SJCRH30 (cell line): ENCODE results near the gene SORBS1. TPM values are rescaled to one million over a fixed set of nuclear protein-coding genes. Genes with fewer than 3 reads are reported as not detected.

Experiments used
- DNase-seq, 2 experiments: peaks; one replicate each; pipeline ENCODE4 v3.0.0-alpha.2; 2015 to 2020
- H3K27ac ChIP-seq: fragments of 250-450 bp; sonication (Bioruptor Pico); 2 replicates; pipeline ENCODE4 v1.5.1; 2020; ENCODE audit warnings: mild to moderate bottlenecking, moderate library complexity
- H3K27me3 ChIP-seq: fragments of 250-450 bp; sonication (Bioruptor Pico); 2 replicates; pipeline ENCODE4 v1.5.1; 2020; ENCODE audit warnings: mild to moderate bottlenecking, moderate library complexity
- H3K36me3 ChIP-seq: fragments of 250-450 bp; sonication (Bioruptor Pico); 2 replicates; pipeline ENCODE4 v1.5.1; 2020; ENCODE audit warnings: mild to moderate bottlenecking, moderate library complexity
- H3K4me1 ChIP-seq: fragments of 250-450 bp; sonication (Bioruptor Pico); 2 replicates; pipeline ENCODE4 v1.5.1; 2020; ENCODE audit warnings: mild to moderate bottlenecking, moderate library complexity
- H3K4me3 ChIP-seq: fragments of 250-450 bp; sonication (Bioruptor Pico); 2 replicates; pipeline ENCODE4 v1.5.1; 2020; ENCODE audit warnings: mild to moderate bottlenecking, moderate library complexity
- H3K9me3 ChIP-seq: fragments of 250-450 bp; sonication (Bioruptor Pico); replicated peaks from 2 replicates; pipeline ENCODE4 v1.5.1; 2020; ENCODE audit warnings: mild to moderate bottlenecking, moderate library complexity
- total RNA-seq: library from RNA; depleted of rRNA; stranded (reverse); fragments of >200 nt; shearing (Covaris generic); gene quantifications from 2 replicates; pipeline ENCODE4 v1.2.3, GENCODE V29; 2014

The SORBS1 gene
- total RNA-seq, 1 experiment from 2014 or later: 17.1 TPM

- Histone ChIP-seq H3K4me1 (no peaks in the 10 kb centered on the region), H3K4me3 (no peak overlapping the region), H3K27me3 (no peaks in the 10 kb centered on the region), H3K9me3 (no peaks in the 10 kb centered on the region), H3K36me3 (no peaks in the 10 kb centered on the region), H3K27ac (no peak overlapping the region)
- DNase-seq: no peak
These were observed 56.9 kb downstream of the SORBS1 start for GRCh38 chr10:95504246-95504691.

- Histone ChIP-seq H3K9me3 (no peaks in the 10 kb centered on the region), H3K36me3 (no peaks in the 10 kb centered on the region), H3K27me3 (no peaks in the 10 kb centered on the region), H3K27ac (no peak overlapping the region), H3K4me3 (no peak overlapping the region), H3K4me1 (no peaks in the 10 kb centered on the region)
- no peak for DNase-seq
These were observed 57.6 kb downstream of the SORBS1 start for GRCh38 chr10:95503526-95503925.

GRCh38 chr10:95503001-95503400 lies 58.2 kb downstream of the SORBS1 start:
- DNase-seq: no peak
- Histone ChIP-seq H3K9me3 (no peaks in the 10 kb centered on the region), H3K4me1 (no peaks in the 10 kb centered on the region), H3K27me3 (no peaks in the 10 kb centered on the region), H3K4me3 (no peak overlapping the region), H3K27ac (no peak overlapping the region), H3K36me3 (no peaks in the 10 kb centered on the region)

GRCh38 chr10:95502377-95502776 lies 58.8 kb downstream of the SORBS1 start:
- Histone ChIP-seq H3K27me3 (no peaks in the 10 kb centered on the region), H3K9me3 (no peaks in the 10 kb centered on the region), H3K36me3 (no peaks in the 10 kb centered on the region), H3K27ac (no peak overlapping the region), H3K4me1 (no peaks in the 10 kb centered on the region), H3K4me3 (no peak overlapping the region)
- DNase-seq: no peak

- no peak for DNase-seq
- Histone ChIP-seq H3K36me3 (no peaks in the 10 kb centered on the region), H3K27me3 (no peaks in the 10 kb centered on the region), H3K4me1 (no peaks in the 10 kb centered on the region), H3K27ac (no peak overlapping the region), H3K9me3 (no peaks in the 10 kb centered on the region), H3K4me3 (no peak overlapping the region)
These were observed 59.7 kb downstream of the SORBS1 start for GRCh38 chr10:95501203-95502094.

GRCh38 chr10:95500649-95501048 lies 60.5 kb downstream of the SORBS1 start:
- no peak for DNase-seq
- Histone ChIP-seq H3K36me3 (no peaks in the 10 kb centered on the region), H3K4me3 (no peak overlapping the region), H3K27me3 (no peaks in the 10 kb centered on the region), H3K9me3 (no peaks in the 10 kb centered on the region), H3K27ac (no peak overlapping the region), H3K4me1 (no peaks in the 10 kb centered on the region)

- DNase-seq: no peak
- Histone ChIP-seq H3K9me3 (no peaks in the 10 kb centered on the region), H3K4me1 (no peaks in the 10 kb centered on the region), H3K27ac (no peak overlapping the region), H3K27me3 (no peaks in the 10 kb centered on the region), H3K36me3 (no peaks in the 10 kb centered on the region), H3K4me3 (no peak overlapping the region)
These were observed 61.1 kb downstream of the SORBS1 start for GRCh38 chr10:95500097-95500496.

GRCh38 chr10:95499482-95499989 lies 61.6 kb downstream of the SORBS1 start:
- no peak for DNase-seq
- Histone ChIP-seq H3K36me3 (no peaks in the 10 kb centered on the region), H3K27me3 (no peaks in the 10 kb centered on the region), H3K27ac (no peak overlapping the region), H3K4me3 (no peak overlapping the region), H3K9me3 (no peaks in the 10 kb centered on the region), H3K4me1 (no peaks in the 10 kb centered on the region)

GRCh38 chr10:95496951-95497350 lies 64.2 kb downstream of the SORBS1 start:
- Histone ChIP-seq H3K4me3 (no peak overlapping the region), H3K9me3 (no peaks in the 10 kb centered on the region), H3K27me3 (no peaks in the 10 kb centered on the region), H3K27ac (no peak overlapping the region), H3K4me1 (no peaks in the 10 kb centered on the region), H3K36me3 (no peaks in the 10 kb centered on the region)
- DNase-seq: no peak

- Histone ChIP-seq H3K36me3 (no peaks in the 10 kb centered on the region), H3K9me3 (no peaks in the 10 kb centered on the region), H3K27me3 (no peaks in the 10 kb centered on the region), H3K4me3 (no peak overlapping the region), H3K4me1 (no peaks in the 10 kb centered on the region), H3K27ac (no peak overlapping the region)
- DNase-seq: peak; percentile 20 to 37
These were observed 64.8 kb downstream of the SORBS1 start for GRCh38 chr10:95496246-95496911.

- no peak for DNase-seq
- no peaks in the 10 kb centered on the region for H3K27me3 ChIP-seq
- H3K4me1 ChIP-seq: no peaks in the 10 kb centered on the region
- no peaks in the 10 kb centered on the region for H3K9me3 ChIP-seq
- H3K4me3 ChIP-seq: no peak overlapping the region
- no peak overlapping the region for H3K27ac ChIP-seq
- no peaks in the 10 kb centered on the region for H3K36me3 ChIP-seq
These were observed 67.3 kb downstream of the SORBS1 start for GRCh38 chr10:95493862-95494261.

GRCh38 chr10:95487994-95488393 lies 73.2 kb downstream of the SORBS1 start:
- H3K4me3 ChIP-seq: no peak overlapping the region
- no peak for DNase-seq
- H3K36me3 ChIP-seq: no peaks in the 10 kb centered on the region
- H3K4me1 ChIP-seq: no peaks in the 10 kb centered on the region
- H3K27me3 ChIP-seq: no peaks in the 10 kb centered on the region
- no peaks in the 10 kb centered on the region for H3K9me3 ChIP-seq
- H3K27ac ChIP-seq: no peak overlapping the region

- no peak overlapping the region for H3K27ac ChIP-seq
- H3K36me3 ChIP-seq: no peaks in the 10 kb centered on the region
- no peak overlapping the region for H3K4me3 ChIP-seq
- DNase-seq: no peak
- H3K4me1 ChIP-seq: peaks cover 11% of the 10 kb centered on the region
- no peaks in the 10 kb centered on the region for H3K9me3 ChIP-seq
- no peaks in the 10 kb centered on the region for H3K27me3 ChIP-seq
These were observed 75.9 kb downstream of the SORBS1 start for GRCh38 chr10:95485056-95485844.

GRCh38 chr10:95482501-95483233 lies 78.5 kb downstream of the SORBS1 start:
- H3K9me3 ChIP-seq: no peaks in the 10 kb centered on the region
- no peaks in the 10 kb centered on the region for H3K36me3 ChIP-seq
- no peak overlapping the region for H3K27ac ChIP-seq
- H3K4me1 ChIP-seq: peaks cover 11% of the 10 kb centered on the region
- no peaks in the 10 kb centered on the region for H3K27me3 ChIP-seq
- H3K4me3 ChIP-seq: no peak overlapping the region
- DNase-seq: no peak
